Sigmoid colon (tissue), 4 donors: ENCODE data around the gene SGCD.

Source experiments
- EP300 ChIP-seq, 4 donors: sonication (generic); formaldehyde crosslinking; IDR thresholded peaks; one replicate each; pipeline ENCODE4 v1.6.1; 2017; ENCODE audit warnings: antibody characterized with exemption in 4 of 4
- POLR2A ChIP-seq, 2 donors: fragments of 450-650 bp; IDR thresholded peaks; one replicate each; pipeline ENCODE4 v1.6.1; 2016; ENCODE audit warnings: antibody characterized with exemption in 2 of 2, mild to moderate bottlenecking in 2 of 2, moderate library complexity in 2 of 2
- TF ChIP-seq, protein P1 (sequence below), 4 experiments: fragments of 450-650 bp in 3 of 4; fragments of 200-600 bp in 1 of 4; IDR thresholded peaks; one replicate each; pipeline ENCODE4 v1.5.1; 2016 to 2019; ENCODE audit warnings: antibody characterized with exemption in 4 of 4, mild to moderate bottlenecking in 3 of 4, moderate library complexity in 2 of 4

DNA sequence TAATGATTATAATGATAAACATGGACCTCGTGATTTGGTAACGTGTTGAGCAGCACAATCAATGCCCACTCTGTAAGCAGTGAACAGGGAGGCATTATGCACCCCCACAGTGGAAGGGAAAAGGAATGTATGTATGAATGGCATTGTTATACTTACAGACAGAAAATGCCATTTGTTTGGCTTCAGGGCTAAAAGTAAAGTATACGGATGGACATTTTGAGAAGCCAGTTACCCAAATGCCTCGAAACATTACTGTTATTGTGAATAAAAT is 262.9 kb downstream of the SGCD start:
- TF ChIP-seq, protein P1, sequence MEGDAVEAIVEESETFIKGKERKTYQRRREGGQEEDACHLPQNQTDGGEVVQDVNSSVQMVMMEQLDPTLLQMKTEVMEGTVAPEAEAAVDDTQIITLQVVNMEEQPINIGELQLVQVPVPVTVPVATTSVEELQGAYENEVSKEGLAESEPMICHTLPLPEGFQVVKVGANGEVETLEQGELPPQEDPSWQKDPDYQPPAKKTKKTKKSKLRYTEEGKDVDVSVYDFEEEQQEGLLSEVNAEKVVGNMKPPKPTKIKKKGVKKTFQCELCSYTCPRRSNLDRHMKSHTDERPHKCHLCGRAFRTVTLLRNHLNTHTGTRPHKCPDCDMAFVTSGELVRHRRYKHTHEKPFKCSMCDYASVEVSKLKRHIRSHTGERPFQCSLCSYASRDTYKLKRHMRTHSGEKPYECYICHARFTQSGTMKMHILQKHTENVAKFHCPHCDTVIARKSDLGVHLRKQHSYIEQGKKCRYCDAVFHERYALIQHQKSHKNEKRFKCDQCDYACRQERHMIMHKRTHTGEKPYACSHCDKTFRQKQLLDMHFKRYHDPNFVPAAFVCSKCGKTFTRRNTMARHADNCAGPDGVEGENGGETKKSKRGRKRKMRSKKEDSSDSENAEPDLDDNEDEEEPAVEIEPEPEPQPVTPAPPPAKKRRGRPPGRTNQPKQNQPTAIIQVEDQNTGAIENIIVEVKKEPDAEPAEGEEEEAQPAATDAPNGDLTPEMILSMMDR (IDR thresholded peaks at IDR 0.05): no peak
- no peak for TF ChIP-seq POLR2A (IDR thresholded peaks at IDR 0.05)
- TF ChIP-seq EP300 (IDR thresholded peaks at IDR 0.05): no peak
